CD4-positive, alpha-beta T cell treated with Interferon gamma for 1 hour (primary cell): ENCODE data around the gene LRCH3.

Experiments used
- DNase-seq: peaks from one replicate; pipeline ENCODE4 v3.0.0-alpha.2; 2020

The LRCH3 gene

DNA sequence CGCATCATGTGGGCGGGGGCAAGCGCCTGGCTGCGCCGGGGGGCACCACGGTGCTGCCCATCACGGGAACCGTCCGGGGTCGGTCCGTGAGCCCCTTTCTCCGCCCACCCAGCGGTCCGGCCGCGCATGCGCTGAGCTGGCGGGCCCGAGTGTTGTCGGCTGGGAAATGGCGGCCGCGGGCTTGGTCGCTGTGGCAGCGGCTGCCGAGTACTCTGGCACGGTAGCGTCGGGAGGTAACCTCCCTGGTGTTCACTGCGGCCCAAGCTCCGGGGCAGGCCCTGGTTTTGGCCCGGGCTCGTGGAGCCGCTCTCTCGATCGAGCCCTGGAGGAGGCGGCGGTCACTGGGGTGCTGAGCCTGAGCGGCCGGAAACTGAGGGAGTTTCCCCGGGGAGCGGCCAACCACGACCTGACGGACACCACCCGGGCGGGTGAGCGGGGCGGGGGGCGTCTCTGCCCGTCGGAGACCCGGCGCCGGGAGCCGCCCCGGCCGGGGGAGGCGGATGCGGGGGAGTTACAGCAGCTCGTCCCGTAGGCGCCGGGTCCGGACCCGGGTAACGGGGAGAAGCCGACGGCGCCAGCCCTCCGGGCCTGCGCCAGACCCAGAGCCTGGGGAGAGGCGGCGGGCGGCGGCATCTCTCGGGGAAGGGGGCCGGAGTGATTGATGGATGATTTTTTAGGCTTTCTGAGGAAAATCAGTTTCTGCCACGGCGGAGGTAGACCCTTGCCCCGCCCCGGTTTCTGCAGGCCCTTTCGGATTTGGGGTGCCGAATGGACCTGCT is at the start of gene LRCH3:
LRCH3 (plus strand) TSS at position 142 of the 779 bp plus-strand sequence; CDS start at position 167, 25 bp downstream.
- DNase-seq: peak; percentile 82

DNA sequence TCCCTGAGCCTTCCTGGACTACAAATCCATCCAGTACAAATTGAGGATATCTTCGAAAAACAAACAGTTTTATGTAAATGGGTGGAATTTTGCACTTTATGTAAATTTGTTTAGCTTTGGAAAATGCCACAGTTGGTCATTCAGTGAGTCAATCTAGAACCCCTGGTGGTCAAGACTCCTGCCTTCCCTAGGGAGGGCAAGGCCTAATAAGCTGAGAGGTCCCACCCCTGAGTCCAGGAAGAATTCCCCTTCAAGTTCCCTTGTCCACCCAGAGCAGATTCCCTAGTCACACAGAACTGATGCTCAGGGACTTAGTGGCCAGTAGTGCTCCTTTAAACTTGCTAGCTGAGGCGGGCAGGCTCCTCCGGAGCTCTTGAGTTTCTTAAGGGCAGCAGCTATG is 48.3 kb upstream of the LRCH3 start:
- no peak for DNase-seq

GRCh38 chr3:197746209-197746608 is 44.8 kb upstream of the LRCH3 start:
- no peak for DNase-seq

- DNase-seq: no peak
Observed at GRCh38 chr3:197746801-197747237, 44.2 kb upstream of the LRCH3 start.

- no peak for DNase-seq
Observed at GRCh38 chr3:197748597-197749314, 42.3 kb upstream of the LRCH3 start.

DNA sequence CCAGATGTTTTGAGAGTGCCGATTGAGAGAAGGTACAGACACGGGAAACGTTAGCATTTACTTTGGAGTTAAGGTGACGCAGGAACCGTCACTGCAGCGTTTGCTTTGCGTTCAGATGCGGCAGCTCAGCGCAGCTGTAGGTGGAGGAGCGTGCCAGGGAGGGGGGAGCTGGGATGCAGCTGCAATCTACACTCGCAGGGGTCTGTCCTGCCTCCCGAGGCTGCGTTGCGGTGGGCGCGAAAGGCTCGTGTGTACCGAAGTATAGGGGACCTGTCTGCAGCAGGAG is 41.8 kb upstream of the LRCH3 start:
- DNase-seq: peak; percentile 74

DNA sequence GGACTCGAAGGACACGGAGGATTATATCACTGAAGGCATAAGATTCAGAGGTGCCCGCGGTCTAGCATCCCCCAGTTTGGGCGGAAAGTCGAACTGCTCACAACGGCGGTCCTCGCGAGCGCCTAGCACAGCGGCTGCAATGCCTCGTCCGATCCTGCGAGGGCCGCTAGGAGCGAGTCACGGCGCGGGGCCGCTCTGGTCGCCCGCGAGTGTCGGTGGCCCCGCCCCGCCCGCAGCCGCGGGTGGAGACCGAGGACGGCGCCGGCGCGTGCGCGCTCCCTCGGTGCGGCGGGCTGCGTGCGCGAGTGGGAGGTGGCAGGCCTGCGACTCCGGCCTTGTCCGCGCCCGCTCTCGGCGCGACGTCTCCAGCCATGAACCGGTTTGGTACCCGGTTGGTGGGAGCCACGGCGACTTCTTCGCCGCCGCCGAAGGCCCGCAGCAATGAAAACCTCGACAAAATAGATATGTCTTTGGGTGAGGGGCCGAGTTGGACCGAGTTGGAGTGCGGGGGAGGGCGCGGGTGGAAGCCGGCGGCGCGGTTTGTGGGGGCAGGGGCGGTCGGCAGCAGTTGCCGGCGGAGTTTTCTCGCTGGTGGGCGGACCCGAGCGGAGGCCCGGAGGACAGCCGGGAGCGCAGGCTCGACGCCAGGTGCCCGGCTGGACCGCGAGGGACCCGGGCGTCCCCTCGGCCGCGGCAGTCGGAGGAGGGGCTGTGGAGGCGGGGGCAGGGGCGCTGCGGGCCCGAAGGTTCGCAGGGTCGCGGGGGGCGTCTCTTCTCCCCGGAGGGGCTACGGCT is 41.3 kb upstream of the LRCH3 start, which contains the start of gene FYTTD1:
FYTTD1 (plus strand) TSS at position 283 of the 795 bp plus-strand sequence; CDS start at position 372, 89 bp downstream.
- peak; percentile 89 for DNase-seq

DNA sequence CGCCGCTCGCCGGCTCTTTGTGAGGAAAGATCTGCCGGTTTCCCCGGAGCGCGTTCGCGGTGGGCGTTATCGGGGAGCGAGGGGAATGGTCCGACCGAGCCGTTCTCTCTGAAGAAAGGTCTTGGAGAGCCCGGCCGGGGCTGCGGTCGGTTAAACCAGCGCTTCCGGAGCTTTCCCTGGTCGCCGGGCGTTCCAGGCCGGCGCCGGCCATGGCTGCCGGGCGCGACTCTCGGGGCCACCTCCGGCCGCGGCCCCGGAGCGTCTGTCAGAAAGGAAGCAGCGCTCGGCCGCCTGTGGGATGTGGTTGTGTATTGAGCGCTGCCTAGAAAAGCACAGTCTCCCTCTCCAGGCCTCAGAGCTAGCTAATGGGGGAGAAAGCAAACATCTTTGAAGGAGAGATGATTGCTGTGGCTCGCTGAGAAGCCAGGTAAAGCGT is 40.6 kb upstream of the LRCH3 start:
- peak; percentile 66 for DNase-seq

GRCh38 chr3:197750858-197751737 is 40.0 kb upstream of the LRCH3 start:
- DNase-seq: peak; percentile 23

DNA sequence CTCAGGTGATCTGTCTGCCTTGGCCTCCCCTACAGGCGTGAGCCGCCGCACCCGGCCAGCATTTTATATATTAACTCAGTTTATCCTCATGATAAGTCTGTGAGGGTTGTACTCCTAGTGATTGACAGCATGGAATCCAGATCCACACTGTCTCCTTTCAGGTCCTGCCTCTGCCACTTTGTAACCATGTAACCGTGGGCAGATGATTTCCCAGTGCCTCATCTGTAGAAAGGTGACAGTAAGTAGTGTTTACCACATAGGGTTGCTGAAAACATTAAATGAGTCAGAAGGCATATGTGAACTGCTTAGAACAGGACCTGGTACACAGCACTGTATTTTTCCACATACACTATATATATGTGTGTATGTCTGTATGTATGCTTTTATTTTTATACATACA is 38.9 kb upstream of the LRCH3 start:
- no peak for DNase-seq

- DNase-seq: no peak
Observed at GRCh38 chr3:197753263-197753662, 37.8 kb upstream of the LRCH3 start.

DNA sequence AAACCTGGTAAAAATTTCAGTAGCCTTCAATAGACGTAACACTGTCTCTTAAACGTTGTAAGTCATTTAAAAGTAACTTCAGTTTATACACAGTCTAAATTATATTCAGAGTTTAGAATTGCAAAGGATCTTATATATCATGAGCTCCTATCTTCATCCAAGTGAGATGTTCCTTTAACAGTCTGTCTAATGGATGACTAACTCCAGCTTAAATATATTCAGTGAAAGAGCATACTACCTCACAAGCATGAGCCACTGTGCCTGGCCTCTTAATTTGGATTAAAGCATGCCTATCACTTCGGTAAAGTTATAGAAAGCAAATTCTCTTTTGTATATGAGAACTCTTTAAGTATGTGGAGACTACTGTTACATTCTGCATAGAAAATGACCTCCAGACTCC is 34.4 kb upstream of the LRCH3 start:
- no peak for DNase-seq

DNA sequence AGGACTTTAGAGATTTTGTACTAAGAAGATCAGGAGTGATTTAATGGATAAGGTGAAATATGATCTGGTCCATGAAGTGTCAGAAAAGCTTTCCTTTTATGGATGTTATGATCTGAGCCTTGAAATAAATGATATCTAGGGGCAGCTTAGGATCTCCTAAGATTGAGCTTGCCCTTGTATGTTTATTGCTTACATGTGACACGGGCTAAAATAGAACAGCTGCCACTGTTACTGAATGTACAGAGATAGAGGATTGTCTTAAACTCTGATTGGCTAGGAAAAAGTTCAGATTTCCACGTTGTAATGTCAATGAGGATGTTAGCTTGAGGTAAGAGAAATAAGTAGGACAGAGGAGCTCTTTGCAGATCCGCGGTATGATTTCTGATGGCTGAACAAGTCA is 32.5 kb upstream of the LRCH3 start:
- DNase-seq: no peak

- DNase-seq: no peak
Observed at GRCh38 chr3:197761784-197762183, 29.3 kb upstream of the LRCH3 start.

GRCh38 chr3:197775317-197775716 is 15.7 kb upstream of the LRCH3 start:
- no peak for DNase-seq

DNA sequence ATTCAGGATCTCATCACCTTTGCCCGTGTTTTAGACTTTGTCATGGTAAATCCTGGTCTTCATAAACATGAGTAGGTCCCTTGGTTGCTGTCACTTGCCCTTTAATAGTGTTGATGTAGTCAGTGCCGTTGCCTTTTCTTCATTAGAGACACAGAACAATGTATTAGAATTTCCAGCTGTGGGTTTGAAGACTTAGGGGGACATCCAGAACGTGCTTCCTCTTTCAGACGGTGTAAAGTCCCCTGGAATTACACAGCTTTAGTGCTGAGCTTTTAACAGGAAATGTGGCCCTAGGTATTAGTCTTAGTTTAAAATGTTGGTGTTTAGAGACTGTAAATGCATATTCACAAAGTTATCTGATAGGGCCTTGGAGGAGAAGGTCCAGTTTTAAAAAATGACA is 8.8 kb upstream of the LRCH3 start:
- DNase-seq: no peak

DNA sequence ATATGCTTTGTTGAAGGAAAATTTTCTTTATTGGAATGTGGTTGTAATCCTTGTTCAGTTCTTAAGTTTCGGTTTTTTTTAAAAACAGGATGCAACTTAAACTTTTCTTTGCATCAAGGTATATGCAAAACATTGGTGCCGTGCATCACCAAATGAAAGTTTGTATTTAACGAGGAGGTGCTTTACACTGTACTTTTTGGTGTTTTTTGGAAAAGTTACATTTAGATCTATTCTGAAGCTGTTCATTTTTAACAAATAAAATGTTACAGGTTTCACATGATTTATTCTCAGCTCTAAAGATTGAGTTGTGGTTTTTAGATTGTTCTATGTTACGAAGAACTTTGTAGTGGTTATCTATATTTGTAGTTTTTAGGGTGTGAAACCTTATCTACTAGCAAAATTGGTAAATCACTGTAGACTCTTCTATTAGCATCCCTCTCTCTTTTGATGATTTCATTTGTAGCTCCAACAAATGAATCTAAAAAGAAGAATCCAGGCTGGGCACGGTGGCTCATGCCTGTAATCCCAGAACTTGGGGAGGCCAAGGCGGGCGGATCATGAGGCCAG is 7.0 kb upstream of the LRCH3 start:
- DNase-seq: no peak

GRCh38 chr3:197787412-197787811 is 3.6 kb upstream of the LRCH3 start:
- DNase-seq: no peak

DNA sequence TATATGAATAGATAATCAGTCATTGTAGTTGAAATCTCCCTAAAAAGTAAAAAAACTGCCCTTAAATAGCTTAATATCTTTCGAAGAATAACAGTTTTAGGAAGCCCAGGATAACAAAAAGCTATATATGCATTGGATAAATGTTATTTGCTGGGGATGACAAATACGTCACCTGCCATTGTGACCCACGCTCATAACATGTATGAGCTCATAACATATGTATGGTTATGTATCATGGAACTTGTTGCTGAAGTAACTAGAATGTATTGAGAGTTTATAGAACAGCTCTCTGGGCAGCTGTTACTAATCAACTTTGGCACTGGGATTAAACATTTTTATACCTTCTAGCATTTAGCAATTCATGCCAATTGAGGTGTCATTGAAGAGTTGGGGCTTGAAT is 1.7 kb upstream of the LRCH3 start:
- DNase-seq: no peak

- no peak for DNase-seq
Observed at GRCh38 chr3:197790033-197790432, 1.0 kb upstream of the LRCH3 start.

GRCh38 chr3:197791892-197792647 is 1.0 kb downstream of the LRCH3 start:
- peak; percentile 48 for DNase-seq
